A549 (cell line): ENCODE data around the gene ZBTB20.

Source experiments
- CTCF ChIP-seq: fragments of >200 bp; sonication (Bioruptor Twin); formaldehyde crosslinking; IDR thresholded peaks from 3 replicates; pipeline ENCODE4 v1.5.1; 2016
- MAFK ChIP-seq: fragments of 450-650 bp; IDR thresholded peaks from 2 replicates; pipeline ENCODE4 v1.6.1; 2014; ENCODE audit not compliant: partially characterized antibody
- RAD21 ChIP-seq, 2 experiments: fragments of >200 bp in 1 of 2; sonication (Bioruptor Twin) in 1 of 2; formaldehyde crosslinking in 1 of 2; IDR thresholded peaks in 1 of 2; conservative IDR thresholded peaks in 1 of 2; 2 replicates in 1 of 2; 3 replicates in 1 of 2; pipeline ENCODE4 v1.6.1; 2012 to 2018; ENCODE audit warnings: inconsistent platforms in 1 of 2
- REST ChIP-seq: fragments of 200-600 bp; sonication (generic); IDR thresholded peaks from 2 replicates; pipeline ENCODE4 v1.6.1; 2016; ENCODE audit warnings: antibody characterized with exemption, mild to moderate bottlenecking, moderate library complexity
- SREBF2 ChIP-seq: fragments of 450-650 bp; IDR thresholded peaks from 2 replicates; pipeline ENCODE4 v1.6.1; 2014; ENCODE audit warnings: mild to moderate bottlenecking, moderate library complexity

GRCh38 chr3:114586119-114586518 is 561.0 kb downstream of the ZBTB20 start:
- TF ChIP-seq CTCF (no peak), SREBF2 (no peak), REST (no peak), MAFK (no peak), RAD21 (conservative IDR thresholded peaks at IDR 0.05 in 1 of 2, IDR thresholded peaks at IDR 0.05 in 1 of 2) (no peak)
